Ectodermal cell (in vitro differentiated cells): Measurements from ENCODE around the gene NFKB1.
"Not testable (repeated sequence)": the region's sequence is repeated elsewhere in the genome, so short reads cannot be mapped to it uniquely, and the experiment has no call there.

Experiments used
- H3K27ac ChIP-seq: 2 replicates; pipeline ENCODE4 v1.7.0; 2013; ENCODE audit warnings: mild to moderate bottlenecking, low read depth, low read length; ENCODE audit not compliant: insufficient read depth, poor library complexity, severe bottlenecking
- H3K27me3 ChIP-seq: 2 replicates; pipeline ENCODE4 v1.7.0; 2013; ENCODE audit warnings: mild to moderate bottlenecking, low read length; ENCODE audit not compliant: insufficient read depth, control insufficient read depth, poor library complexity, severe bottlenecking
- H3K36me3 ChIP-seq: one replicate; pipeline ENCODE4 v1.7.0; 2013; ENCODE audit warnings: low read length; ENCODE audit not compliant: control insufficient read depth, insufficient read depth
- H3K4me1 ChIP-seq: one replicate; pipeline ENCODE4 v1.7.0; 2013; ENCODE audit warnings: low read length; ENCODE audit not compliant: control insufficient read depth, insufficient read depth
- H3K4me3 ChIP-seq: 2 replicates; pipeline ENCODE4 v1.7.0; 2013; ENCODE audit warnings: low read depth, low read length, control low read depth; ENCODE audit not compliant: insufficient read depth
- H3K9me3 ChIP-seq: 2 replicates; pipeline ENCODE4 v1.7.0; 2013; ENCODE audit warnings: mild to moderate bottlenecking, low read length, moderate library complexity; ENCODE audit not compliant: control insufficient read depth
- WGBS, 2 experiments: methylation state at CpG; one replicate each; pipeline ENCODE4 v1.1.7; 2013; ENCODE audit warnings: missing lambda C conversion rate in 2 of 2; 5-methylcytosine and 5-hydroxymethylcytosine counted together

The NFKB1 gene

DNA sequence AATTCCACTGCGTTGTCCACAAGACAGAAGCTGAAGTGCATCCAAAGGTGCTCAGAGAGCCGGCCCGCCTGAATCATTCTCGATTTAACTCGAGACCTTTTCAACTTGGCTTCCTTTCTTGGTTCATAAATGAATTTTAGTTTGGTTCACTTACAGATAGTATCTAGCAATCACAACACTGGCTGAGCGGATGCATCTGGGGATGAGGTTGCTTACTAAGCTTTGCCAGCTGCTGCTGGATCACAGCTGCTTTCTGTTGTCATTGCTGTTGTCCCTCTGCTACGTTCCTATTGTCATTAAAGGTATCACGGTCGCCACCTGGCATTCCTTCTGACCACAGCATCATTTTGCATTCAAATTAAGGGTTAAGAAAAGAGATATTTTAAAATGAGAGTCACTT lies 115.5 kb downstream of the NFKB1 start:
- Histone ChIP-seq H3K4me1 (no peaks in the 10 kb centered on the region), H3K27me3 (no peaks in the 10 kb centered on the region), H3K27ac (no peak overlapping the region), H3K4me3 (no peak overlapping the region), H3K9me3 (no peaks in the 10 kb centered on the region), H3K36me3 (no peaks in the 10 kb centered on the region)
- WGBS, 2 experiments: 66 to 81% methylated on average over 9 of the region's 9 CpGs

GRCh38 chr4:102619021-102619420 lies 117.9 kb downstream of the NFKB1 start:
- WGBS, 2 experiments: 87 to 88% methylated on average over 9 of the region's 9 CpGs
- not testable (repeated sequence) for H3K27me3 ChIP-seq, H3K36me3 ChIP-seq, H3K4me3 ChIP-seq, H3K9me3 ChIP-seq, H3K4me1 ChIP-seq, H3K27ac ChIP-seq

- not testable (repeated sequence) for H3K9me3 ChIP-seq, H3K4me3 ChIP-seq, H3K4me1 ChIP-seq, H3K36me3 ChIP-seq, H3K27ac ChIP-seq, H3K27me3 ChIP-seq
- 87 to 92% methylated on average over 4 of the region's 4 CpGs for WGBS, 2 experiments
Observed at GRCh38 chr4:102619776-102620631, 118.8 kb downstream of the NFKB1 start.

DNA sequence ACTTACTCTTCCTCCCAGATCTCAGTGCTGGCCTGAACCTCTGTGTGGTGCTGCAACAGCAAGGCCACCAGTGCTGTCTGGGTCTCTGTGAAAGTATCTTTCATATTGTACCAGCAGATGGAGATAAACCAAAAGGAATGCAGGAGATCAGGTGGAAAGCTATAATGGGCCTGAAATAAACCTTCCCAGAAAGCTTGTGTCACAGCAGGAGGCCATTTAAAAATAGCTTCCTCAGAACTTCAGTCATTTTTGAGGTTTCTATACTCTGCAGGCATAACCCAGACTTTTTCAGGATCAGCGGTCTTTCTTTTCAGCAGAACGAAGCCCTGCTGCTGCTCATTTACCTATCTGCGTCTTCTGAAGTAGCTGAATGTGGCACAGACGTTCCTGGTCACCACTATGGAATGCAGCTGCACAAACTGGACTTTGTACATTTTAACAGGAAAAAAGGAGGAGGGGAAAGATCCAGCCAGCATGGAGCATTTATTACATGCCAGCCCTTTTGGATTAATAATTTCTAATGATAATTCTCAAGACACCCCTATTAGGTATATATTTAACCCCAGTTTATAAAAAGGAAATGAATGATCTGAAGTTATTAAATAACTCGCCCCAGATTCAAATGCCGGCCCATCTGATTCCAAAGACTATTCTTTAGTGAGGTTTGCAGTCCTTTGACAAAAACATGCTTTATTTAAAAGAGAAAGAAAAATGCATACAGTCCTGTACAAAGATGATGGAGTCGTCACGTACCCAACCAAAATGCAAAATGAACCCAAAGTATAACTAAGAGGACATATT lies 119.7 kb downstream of the NFKB1 start:
- no peak overlapping the region for H3K4me3 ChIP-seq
- no peaks in the 10 kb centered on the region for H3K27me3 ChIP-seq
- no peaks in the 10 kb centered on the region for H3K9me3 ChIP-seq
- no peaks in the 10 kb centered on the region for H3K4me1 ChIP-seq
- no peak overlapping the region for H3K27ac ChIP-seq
- no peaks in the 10 kb centered on the region for H3K36me3 ChIP-seq
- whole genome bisulfite sequencing, 2 experiments: 92 to 94% methylated on average over 6 to 8 of the region's 8 CpGs

- Histone ChIP-seq H3K36me3 (no peaks in the 10 kb centered on the region), H3K9me3 (no peaks in the 10 kb centered on the region), H3K27me3 (no peaks in the 10 kb centered on the region), H3K4me3 (no peak overlapping the region), H3K4me1 (no peaks in the 10 kb centered on the region), H3K27ac (no peak overlapping the region)
- WGBS, 2 experiments: 80 to 81% methylated on average over 5 of the region's 5 CpGs
Observed at GRCh38 chr4:102623622-102624021, 122.5 kb downstream of the NFKB1 start.

DNA sequence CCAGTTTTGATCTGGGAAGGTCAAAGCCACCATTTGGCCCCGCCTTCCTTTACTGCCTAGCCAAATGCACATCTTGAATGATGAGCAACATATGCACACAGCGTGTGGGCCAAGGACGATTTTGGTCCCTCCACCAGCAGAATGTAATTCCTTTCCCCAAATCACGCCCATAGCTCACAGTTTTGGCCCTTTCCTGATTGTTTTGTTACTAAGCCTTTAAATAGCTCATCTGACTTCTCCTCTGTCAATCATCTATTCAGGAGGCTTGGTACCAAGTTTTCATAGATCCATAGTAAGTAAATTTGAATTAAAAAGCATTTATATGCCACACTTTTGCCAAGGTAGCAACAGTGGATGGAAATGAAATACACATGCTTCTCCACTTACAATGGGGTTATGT lies 123.3 kb downstream of the NFKB1 start:
- Histone ChIP-seq H3K36me3 (no peaks in the 10 kb centered on the region), H3K4me3 (no peak overlapping the region), H3K4me1 (no peaks in the 10 kb centered on the region), H3K9me3 (no peaks in the 10 kb centered on the region), H3K27me3 (no peaks in the 10 kb centered on the region), H3K27ac (no peak overlapping the region)
- WGBS, 2 experiments: 95 to 99% methylated on average over 4 of the region's 4 CpGs

DNA sequence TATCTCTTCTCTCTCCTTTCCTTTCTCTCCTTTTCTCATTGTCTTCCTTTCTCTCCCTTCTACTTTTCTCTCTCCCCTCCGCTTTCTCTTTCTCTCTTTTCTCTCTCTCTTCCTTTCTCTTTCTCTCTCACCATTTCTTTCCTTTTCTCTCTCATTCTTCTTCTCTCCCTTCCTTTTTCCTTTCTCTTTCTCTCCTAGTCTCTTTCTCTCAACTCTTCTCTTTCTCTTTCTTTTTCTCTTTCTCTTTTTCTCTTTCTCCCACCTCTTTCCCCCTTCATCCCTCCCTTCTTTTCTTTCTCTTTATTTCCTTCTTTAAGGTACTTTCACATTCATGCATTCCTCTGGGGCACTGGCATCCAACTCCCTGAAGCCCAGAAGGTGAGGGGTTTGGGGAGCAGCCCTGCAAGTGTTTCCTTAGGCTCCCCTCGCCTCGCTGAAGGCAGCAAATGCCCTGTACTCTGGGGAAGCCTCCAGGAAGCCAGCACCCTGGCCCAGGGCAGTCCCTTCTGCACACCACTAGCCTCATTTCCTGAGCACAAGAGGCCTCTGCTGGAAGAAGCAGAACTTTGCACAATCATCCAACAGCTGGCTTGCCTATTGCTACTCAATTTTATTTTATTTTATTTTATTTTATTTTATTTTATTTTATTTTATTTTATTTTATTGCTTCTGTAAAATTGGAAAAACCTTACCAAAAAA lies 124.2 kb downstream of the NFKB1 start:
- Histone ChIP-seq H3K27ac (no peak overlapping the region), H3K4me3 (no peak overlapping the region), H3K36me3 (no peaks in the 10 kb centered on the region), H3K27me3 (no peaks in the 10 kb centered on the region), H3K9me3 (no peaks in the 10 kb centered on the region), H3K4me1 (no peaks in the 10 kb centered on the region)
- 78 to 80% methylated on average over 3 of the region's 3 CpGs for WGBS, 2 experiments

DNA sequence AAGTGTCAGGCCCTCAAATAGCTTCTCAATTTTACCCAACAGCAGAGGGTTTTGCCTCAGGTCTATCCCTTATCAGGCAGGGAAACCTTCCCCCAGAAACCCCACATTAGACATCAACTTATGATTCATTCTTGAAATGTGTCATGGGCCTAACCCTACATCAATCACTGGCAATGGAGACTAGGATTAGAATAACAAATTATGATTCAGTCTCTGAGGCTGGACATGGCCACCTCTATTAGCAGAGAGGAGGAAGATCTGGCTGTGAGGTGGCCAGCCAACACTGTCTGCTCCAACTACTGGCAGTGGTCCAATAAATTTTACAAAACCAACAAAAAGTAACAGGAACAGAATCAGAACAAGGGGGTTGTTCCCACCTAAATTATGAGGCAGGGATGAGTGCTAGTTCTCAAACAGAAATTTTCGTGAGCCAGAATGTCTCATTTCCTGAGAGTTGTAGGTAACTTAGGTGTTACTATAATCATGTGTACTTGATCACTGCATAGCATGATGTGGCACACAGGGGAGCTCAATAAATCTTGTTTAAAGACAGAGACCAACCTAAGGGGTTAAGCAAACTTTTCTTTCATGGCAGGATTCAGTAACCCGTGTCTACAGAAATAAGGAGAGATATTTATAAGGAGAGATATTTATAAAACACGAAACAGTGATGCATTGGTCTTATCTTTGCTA lies 126.8 kb downstream of the NFKB1 start:
- Histone ChIP-seq H3K27ac (no peak overlapping the region), H3K4me3 (no peak overlapping the region), H3K4me1 (no peaks in the 10 kb centered on the region), H3K9me3 (no peaks in the 10 kb centered on the region), H3K36me3 (no peaks in the 10 kb centered on the region), H3K27me3 (no peaks in the 10 kb centered on the region)
- 90 to 93% methylated on average over 3 of the region's 3 CpGs for WGBS, 2 experiments

DNA sequence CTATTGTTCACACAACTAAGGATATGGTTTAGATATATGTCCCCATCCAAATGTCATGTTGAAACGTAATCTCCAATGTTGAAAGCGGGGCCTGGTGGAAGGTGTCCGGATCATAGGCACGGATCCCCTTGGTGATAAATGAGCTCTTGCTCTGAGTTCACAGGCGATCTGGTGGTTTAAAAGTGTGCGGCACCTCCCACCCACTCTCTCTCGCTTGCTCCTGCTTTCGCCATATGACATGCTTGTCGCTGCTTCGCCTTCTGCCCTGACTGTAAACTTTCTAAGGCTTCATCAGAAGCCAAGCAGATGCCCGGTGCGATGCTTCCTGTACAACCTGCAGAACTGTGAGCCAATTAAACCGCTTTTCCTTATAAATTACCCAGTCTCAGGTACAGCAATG lies 128.5 kb downstream of the NFKB1 start:
- Histone ChIP-seq H3K36me3 (no peaks in the 10 kb centered on the region), H3K27ac (no peak overlapping the region), H3K9me3 (no peaks in the 10 kb centered on the region), H3K27me3 (no peaks in the 10 kb centered on the region), H3K4me1 (no peaks in the 10 kb centered on the region), H3K4me3 (no peak overlapping the region)
- 92 to 95% methylated on average over 13 of the region's 13 CpGs for WGBS, 2 experiments
